CD8-positive, alpha-beta memory T cell (primary cell): ENCODE measurements around the gene ATP2B2. TPM values are rescaled to one million over a fixed set of nuclear protein-coding genes. Genes with fewer than 3 reads are reported as not detected.

ENCODE experiments used
- CTCF ChIA-PET: fragments of 350-600 bp; sonication (Branson Sonifier 250); formaldehyde crosslinking; loops from one replicate; lab custom pipeline; 2021; ENCODE audit warnings: antibody characterized with exemption; lab: Charles Lee
- POLR2A ChIA-PET: fragments of 350-600 bp; sonication (Branson Sonifier 250); formaldehyde crosslinking; loops from one replicate; lab custom pipeline; 2021; ENCODE audit warnings: antibody characterized with exemption; lab: Charles Lee
- DNase-seq, 5 donors: peaks; one replicate each; pipeline versions ENCODE4 v3.0.0 to v3.0.0-alpha.2; 2020 to 2022; ENCODE audit warnings: mixed read lengths in 1 of 5
- H3K27ac ChIP-seq: one replicate; pipeline ENCODE4 v1.7.0; 2013; ENCODE audit warnings: low read depth, mild to moderate bottlenecking, low read length, moderate library complexity
- H3K27me3 ChIP-seq: 2 replicates; pipeline ENCODE4 v1.7.0; 2013; ENCODE audit warnings: low read length, mild to moderate bottlenecking; ENCODE audit not compliant: insufficient read depth, poor library complexity, severe bottlenecking
- H3K36me3 ChIP-seq: 2 replicates; pipeline ENCODE4 v1.7.0; 2013; ENCODE audit warnings: mild to moderate bottlenecking, low read length, moderate library complexity; ENCODE audit not compliant: insufficient read depth
- H3K4me1 ChIP-seq: 2 replicates; pipeline ENCODE4 v1.7.0; 2013; ENCODE audit warnings: mild to moderate bottlenecking, low read length, moderate library complexity; ENCODE audit not compliant: insufficient read depth
- H3K4me3 ChIP-seq: 2 replicates; pipeline ENCODE4 v1.7.0; 2013; ENCODE audit warnings: mild to moderate bottlenecking, low read length
- H3K9me3 ChIP-seq: 2 replicates; pipeline ENCODE4 v1.7.0; 2013; ENCODE audit warnings: mild to moderate bottlenecking, low read length
- H3K27ac Mint-ChIP-seq, 8 donors: one replicate each; pipeline ENCODE4 v1.8.0; 2020 to 2021; ENCODE audit warnings: mixed read lengths in 8 of 8, mild to moderate bottlenecking in 6 of 8, inconsistent platforms in 3 of 8, moderate library complexity in 3 of 8
- H3K27me3 Mint-ChIP-seq, 2 donors: one replicate each; pipeline ENCODE4 v1.8.0; 2020 to 2021; ENCODE audit warnings: mixed read lengths in 2 of 2, mild to moderate bottlenecking in 1 of 2, moderate library complexity in 1 of 2
- H3K36me3 Mint-ChIP-seq, 3 donors: one replicate each; pipeline ENCODE4 v1.8.0; 2020 to 2021; ENCODE audit warnings: mixed read lengths in 3 of 3, inconsistent platforms in 1 of 3, mild to moderate bottlenecking in 1 of 3
- H3K4me1 Mint-ChIP-seq, 3 donors: one replicate each; pipeline ENCODE4 v1.8.0; 2020 to 2021; ENCODE audit warnings: mixed read lengths in 3 of 3, inconsistent platforms in 1 of 3, mild to moderate bottlenecking in 1 of 3
- H3K4me3 Mint-ChIP-seq, 7 donors: one replicate each; pipeline ENCODE4 v1.8.0; 2020 to 2021; ENCODE audit warnings: mixed read lengths in 7 of 7, mild to moderate bottlenecking in 6 of 7, moderate library complexity in 4 of 7, inconsistent platforms in 2 of 7
- H3K9me3 Mint-ChIP-seq, 5 donors: one replicate each; pipeline ENCODE4 v1.8.0; 2020 to 2022; ENCODE audit warnings: mixed read lengths in 5 of 5, mild to moderate bottlenecking in 3 of 5, moderate library complexity in 2 of 5, inconsistent platforms in 1 of 5
- polyA plus RNA-seq: library from polyadenylated mRNA; unstranded; fragments of 300-500 nt; fragmentation: Illumina TruSeq; gene quantifications from one replicate; pipeline ENCODE4 v1.2.3, GENCODE V29; 2021
- total RNA-seq, 2 experiments: library from RNA; stranded (reverse); gene quantifications; one replicate each; pipeline ENCODE4 v1.2.3, GENCODE V29; 2021

ATP2B2 gene
- total and polyA plus RNA-seq, 3 experiments from 2014 or later = not detected

DNA sequence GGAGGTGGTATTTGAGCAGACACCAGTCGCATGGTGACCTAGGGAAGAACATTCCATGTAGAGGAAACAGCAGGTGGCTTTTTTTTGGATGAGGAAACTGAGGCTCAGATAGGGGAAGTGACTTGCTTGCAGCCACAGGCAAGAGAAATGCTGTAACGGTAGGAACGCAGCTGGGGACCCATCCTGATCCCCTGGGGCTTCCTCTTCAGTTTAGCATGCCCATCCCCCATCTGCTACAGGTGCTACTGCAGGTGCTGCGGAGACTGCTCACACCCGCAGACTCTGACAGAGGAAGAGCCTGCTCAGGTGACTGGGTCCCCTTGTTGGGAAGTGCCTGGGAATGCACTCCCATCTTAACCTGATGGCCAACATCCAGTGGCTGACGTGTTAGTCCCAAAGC, 129.0 kb downstream of the ATP2B2 start:
- H3K9me3 Mint-ChIP-seq = no peaks in the 10 kb centered on the region
- Histone ChIP-seq H3K27ac (no peak overlapping the region), H3K4me1 (no peaks in the 10 kb centered on the region), H3K9me3 (no peaks in the 10 kb centered on the region), H3K4me3 (no peak overlapping the region), H3K36me3 (no peaks in the 10 kb centered on the region), H3K27me3 (no peaks in the 10 kb centered on the region)
- POLR2A ChIA-PET = no interaction called here
- H3K27ac Mint-ChIP-seq = no peak overlapping the region
- no peaks in the 10 kb centered on the region for H3K36me3 Mint-ChIP-seq
- no peak overlapping the region for H3K4me3 Mint-ChIP-seq
- CTCF ChIA-PET = interaction anchor here (1.4 kb wide), 1 partner anchor 34 kb away, joined by 3 read pairs; no protein-coding TSS in a partner anchor
- H3K4me1 Mint-ChIP-seq = no peaks in the 10 kb centered on the region
- DNase-seq = no peak
- H3K27me3 Mint-ChIP-seq = peaks cover 0 to 10% of the 10 kb centered on the region in 2 donors

GRCh38 chr3:10375296-10376053, 129.9 kb downstream of the ATP2B2 start:
- Mint-ChIP-seq H3K36me3 (no peaks in the 10 kb centered on the region), H3K9me3 (peaks cover 0 to 2% (median 0%) of the 10 kb centered on the region in 5 donors), H3K27me3 (peaks cover 0 to 15% of the 10 kb centered on the region in 2 donors), H3K4me3 (no peak overlapping the region), H3K27ac (no peak overlapping the region), H3K4me1 (no peaks in the 10 kb centered on the region)
- ChIA-PET POLR2A (no interaction called here), CTCF (interaction anchor here (1.4 kb wide), 1 partner anchor 33 kb away, joined by 3 read pairs; no protein-coding TSS in a partner anchor)
- no peaks in the 10 kb centered on the region for H3K4me1 ChIP-seq
- no peaks in the 10 kb centered on the region for H3K9me3 ChIP-seq
- no peaks in the 10 kb centered on the region for H3K27me3 ChIP-seq
- DNase-seq = no peak
- H3K27ac ChIP-seq = no peak overlapping the region
- no peaks in the 10 kb centered on the region for H3K36me3 ChIP-seq
- no peak overlapping the region for H3K4me3 ChIP-seq

DNA sequence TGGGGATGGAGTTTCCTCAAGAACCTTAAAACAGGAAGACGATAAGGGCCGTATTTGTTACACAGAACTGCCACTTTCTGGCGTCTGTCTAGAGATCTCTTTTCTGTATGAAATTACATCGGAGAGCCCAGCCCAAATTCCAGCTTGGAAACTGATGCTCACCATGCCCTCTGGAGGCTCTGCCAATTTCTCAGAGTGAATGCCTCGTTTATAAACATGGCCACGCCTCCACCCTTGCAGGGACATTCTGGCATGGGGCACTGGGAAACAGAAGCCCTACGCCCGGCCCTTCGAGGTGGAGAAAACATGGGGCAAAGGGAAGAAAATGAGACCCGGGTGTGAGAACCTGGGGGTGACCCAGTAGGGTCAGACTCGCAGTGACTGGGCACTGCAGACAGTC, 131.1 kb downstream of the ATP2B2 start:
- Mint-ChIP-seq H3K27ac (no peak overlapping the region), H3K4me1 (no peaks in the 10 kb centered on the region), H3K27me3 (peaks cover 2 to 14% of the 10 kb centered on the region in 2 donors), H3K4me3 (no peak overlapping the region), H3K9me3 (peaks cover 0 to 2% (median 0%) of the 10 kb centered on the region in 5 donors), H3K36me3 (no peaks in the 10 kb centered on the region)
- no peaks in the 10 kb centered on the region for H3K27me3 ChIP-seq
- ChIA-PET CTCF (no interaction called here), POLR2A (no interaction called here)
- no peaks in the 10 kb centered on the region for H3K36me3 ChIP-seq
- H3K27ac ChIP-seq = no peak overlapping the region
- H3K9me3 ChIP-seq = no peaks in the 10 kb centered on the region
- DNase-seq = no peak
- H3K4me3 ChIP-seq = no peak overlapping the region
- no peaks in the 10 kb centered on the region for H3K4me1 ChIP-seq

DNA sequence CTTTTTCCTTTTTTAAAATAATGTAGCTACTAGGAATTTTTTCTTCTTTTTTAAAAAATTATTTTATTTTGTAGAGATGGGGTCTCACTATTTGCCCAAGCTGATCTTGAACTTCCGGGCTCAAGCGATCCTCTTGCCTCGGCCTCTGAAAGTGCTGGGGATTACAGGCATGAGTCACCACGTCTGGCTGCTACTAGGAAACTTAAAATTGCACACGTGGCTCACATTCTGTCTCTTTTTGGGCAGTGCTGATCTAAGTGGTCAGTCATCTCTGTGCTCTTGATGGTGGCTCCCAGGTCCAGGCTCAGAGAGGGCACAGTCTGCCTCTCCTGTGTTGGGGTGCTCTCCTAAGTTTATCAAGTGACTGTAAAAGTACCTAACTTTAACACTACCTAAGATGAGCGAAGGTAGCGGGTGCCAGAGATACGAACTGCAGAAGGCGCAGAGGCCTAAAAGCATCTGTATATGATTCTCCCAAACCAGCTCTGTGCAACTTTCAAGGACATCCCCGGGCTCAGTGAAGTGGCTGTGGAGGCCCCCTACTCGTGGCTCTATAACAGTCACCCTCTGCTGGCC, 131.6 kb downstream of the ATP2B2 start:
- peaks cover 2 to 14% of the 10 kb centered on the region in 2 donors for H3K27me3 Mint-ChIP-seq
- no peaks in the 10 kb centered on the region for H3K4me1 ChIP-seq
- no peaks in the 10 kb centered on the region for H3K27me3 ChIP-seq
- CTCF ChIA-PET = no interaction called here
- H3K27ac Mint-ChIP-seq = no peak overlapping the region
- H3K4me1 Mint-ChIP-seq = no peaks in the 10 kb centered on the region
- no peak overlapping the region for H3K4me3 ChIP-seq
- DNase-seq = peak in 1 of 5 donors; percentile 26
- no peaks in the 10 kb centered on the region for H3K9me3 ChIP-seq
- H3K9me3 Mint-ChIP-seq = peaks cover 0 to 2% (median 0%) of the 10 kb centered on the region in 5 donors
- POLR2A ChIA-PET = no interaction called here
- H3K36me3 ChIP-seq = no peaks in the 10 kb centered on the region
- no peak overlapping the region for H3K27ac ChIP-seq
- no peak overlapping the region for H3K4me3 Mint-ChIP-seq
- no peaks in the 10 kb centered on the region for H3K36me3 Mint-ChIP-seq

GRCh38 chr3:10371789-10372188, 133.6 kb downstream of the ATP2B2 start:
- Histone ChIP-seq H3K27ac (no peak overlapping the region), H3K9me3 (no peaks in the 10 kb centered on the region), H3K36me3 (no peaks in the 10 kb centered on the region), H3K4me3 (no peak overlapping the region), H3K27me3 (no peaks in the 10 kb centered on the region), H3K4me1 (no peaks in the 10 kb centered on the region)
- H3K4me3 Mint-ChIP-seq = no peak overlapping the region
- ChIA-PET POLR2A (no interaction called here), CTCF (no interaction called here)
- peaks cover 3 to 14% of the 10 kb centered on the region in 2 donors for H3K27me3 Mint-ChIP-seq
- H3K36me3 Mint-ChIP-seq = no peaks in the 10 kb centered on the region
- DNase-seq = peak in 1 of 5 donors; percentile 32
- H3K9me3 Mint-ChIP-seq = peaks cover 0 to 2% (median 0%) of the 10 kb centered on the region in 5 donors
- no peak overlapping the region for H3K27ac Mint-ChIP-seq
- no peaks in the 10 kb centered on the region for H3K4me1 Mint-ChIP-seq

- Histone ChIP-seq H3K27me3 (no peaks in the 10 kb centered on the region), H3K4me1 (no peaks in the 10 kb centered on the region), H3K9me3 (no peaks in the 10 kb centered on the region), H3K4me3 (no peak overlapping the region), H3K27ac (no peak overlapping the region), H3K36me3 (no peaks in the 10 kb centered on the region)
- H3K9me3 Mint-ChIP-seq = peaks cover 0 to 2% (median 0%) of the 10 kb centered on the region in 5 donors
- H3K36me3 Mint-ChIP-seq = no peaks in the 10 kb centered on the region
- peaks cover 5 to 14% of the 10 kb centered on the region in 2 donors for H3K27me3 Mint-ChIP-seq
- ChIA-PET POLR2A (no interaction called here), CTCF (interaction anchor here (0.9 to 1.5 kb wide), 2 partner anchors 9 to 29 kb away, joined by 3 to 5 read pairs; no protein-coding TSS in a partner anchor)
- peak in 1 of 5 donors; percentile 41 for DNase-seq
- no peak overlapping the region for H3K27ac Mint-ChIP-seq
- no peaks in the 10 kb centered on the region for H3K4me1 Mint-ChIP-seq
- H3K4me3 Mint-ChIP-seq = no peak overlapping the region
Measured at GRCh38 chr3:10371167-10371566, 134.2 kb downstream of the ATP2B2 start.

DNA sequence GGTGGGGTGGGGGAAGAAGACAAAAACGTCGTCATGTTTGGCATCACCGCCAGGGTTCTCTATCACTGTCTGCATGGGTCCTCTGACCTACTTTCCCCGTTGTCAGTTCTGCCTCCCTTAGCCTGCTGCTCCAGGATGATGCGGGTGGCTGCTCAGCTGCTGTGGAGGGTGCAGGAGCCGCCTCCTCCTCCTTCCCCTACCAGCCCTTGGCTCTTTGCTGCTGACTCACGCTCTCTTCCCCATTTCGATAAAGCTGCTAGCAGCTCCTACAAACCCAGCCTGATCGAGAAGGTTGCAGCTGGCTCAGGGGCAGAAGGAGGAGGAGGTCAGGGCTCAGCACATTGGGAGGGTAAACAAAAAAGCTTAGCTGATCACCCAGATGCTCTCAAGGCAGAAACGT, 135.0 kb downstream of the ATP2B2 start:
- Mint-ChIP-seq H3K9me3 (peaks cover 0 to 2% (median 0%) of the 10 kb centered on the region in 5 donors), H3K27me3 (peaks cover 5 to 9% of the 10 kb centered on the region in 2 donors), H3K36me3 (no peaks in the 10 kb centered on the region), H3K4me3 (no peak overlapping the region), H3K4me1 (no peaks in the 10 kb centered on the region), H3K27ac (no peak overlapping the region)
- CTCF ChIA-PET = interaction anchor here (0.9 to 1.5 kb wide), 2 partner anchors 10 to 30 kb away, joined by 3 to 5 read pairs; no protein-coding TSS in a partner anchor
- no peak overlapping the region for H3K27ac ChIP-seq
- no peaks in the 10 kb centered on the region for H3K27me3 ChIP-seq
- no peaks in the 10 kb centered on the region for H3K4me1 ChIP-seq
- POLR2A ChIA-PET = no interaction called here
- DNase-seq = no peak
- H3K9me3 ChIP-seq = no peaks in the 10 kb centered on the region
- H3K4me3 ChIP-seq = no peak overlapping the region
- no peaks in the 10 kb centered on the region for H3K36me3 ChIP-seq

DNA sequence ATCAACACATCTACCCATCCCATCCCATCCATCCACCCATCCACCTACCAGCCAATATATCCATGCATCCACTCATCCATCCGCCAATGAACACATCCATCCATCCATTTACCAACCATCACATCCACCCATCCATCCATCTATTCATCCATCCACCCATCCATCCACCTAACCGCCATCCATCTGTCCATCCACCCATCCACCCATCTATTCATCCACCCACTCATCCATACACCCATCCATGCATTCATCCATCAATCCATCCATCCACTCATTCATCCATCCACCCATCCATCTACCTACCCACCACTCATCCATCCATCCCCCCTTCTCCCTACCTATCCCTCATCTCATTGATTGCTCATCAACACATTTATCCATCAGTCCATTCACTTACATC, 136.9 kb downstream of the ATP2B2 start:
- Histone ChIP-seq H3K36me3 (no peaks in the 10 kb centered on the region), H3K27ac (no peak overlapping the region), H3K9me3 (no peaks in the 10 kb centered on the region), H3K4me3 (no peak overlapping the region), H3K27me3 (no peaks in the 10 kb centered on the region), H3K4me1 (no peaks in the 10 kb centered on the region)
- H3K9me3 Mint-ChIP-seq = peaks cover 0 to 2% (median 0%) of the 10 kb centered on the region in 5 donors
- no peaks in the 10 kb centered on the region for H3K36me3 Mint-ChIP-seq
- H3K27ac Mint-ChIP-seq = no peak overlapping the region
- DNase-seq = no peak
- no peaks in the 10 kb centered on the region for H3K4me1 Mint-ChIP-seq
- peaks cover 8 to 9% of the 10 kb centered on the region in 2 donors for H3K27me3 Mint-ChIP-seq
- no peak overlapping the region for H3K4me3 Mint-ChIP-seq
- POLR2A ChIA-PET = no interaction called here
- CTCF ChIA-PET = no interaction called here
